Mesothelial cell of epicardium (in vitro differentiated cells): ENCODE data around the gene SLC35D3. TPM values are rescaled to one million over a fixed set of nuclear protein-coding genes. Genes with fewer than 3 reads are reported as not detected.
"Not testable (repeated sequence)": the region's sequence is repeated elsewhere in the genome, so short reads cannot be mapped to it uniquely, and the experiment has no call there.

Experiments used
- DNase-seq, 2 experiments: peaks; one replicate each; pipeline ENCODE4 v3.0.0; 2021; ENCODE audit warnings: low spot score in 2 of 2; ENCODE audit not compliant: unreplicated experiment in 2 of 2
- H3K27ac Mint-ChIP-seq: 2 replicates; pipeline ENCODE4 v1.8.0; 2021; ENCODE audit warnings: mixed read lengths
- H3K27me3 Mint-ChIP-seq: 2 replicates; pipeline ENCODE4 v1.8.0; 2021; ENCODE audit warnings: low read depth, mixed read lengths
- H3K36me3 Mint-ChIP-seq: 2 replicates; pipeline ENCODE4 v1.8.0; 2021; ENCODE audit warnings: mixed read lengths
- H3K4me1 Mint-ChIP-seq: 2 replicates; pipeline ENCODE4 v1.8.0; 2021; ENCODE audit warnings: mixed read lengths
- H3K4me3 Mint-ChIP-seq: 2 replicates; pipeline ENCODE4 v1.8.0; 2021; ENCODE audit warnings: mild to moderate bottlenecking, moderate library complexity, mixed read lengths
- H3K9me3 Mint-ChIP-seq: 2 replicates; pipeline ENCODE4 v1.8.0; 2021; ENCODE audit warnings: mixed read lengths
- CTCF ChIP-seq: fragments of 200-600 bp; sonication (generic); IDR thresholded peaks from one replicate; pipeline ENCODE4 v1.5.0; 2021; ENCODE audit warnings: antibody characterized with exemption; ENCODE audit not compliant: unreplicated experiment
- total RNA-seq: library from RNA; stranded (reverse); gene quantifications from 3 replicates; pipeline ENCODE4 v1.2.1, GENCODE V29; 2021

SLC35D3 gene
- total RNA-seq, 1 donor from 2014 or later = not detected

GRCh38 chr6:136947037-136947436 is 24.9 kb downstream of the SLC35D3 start:
- H3K27ac Mint-ChIP-seq = no peak overlapping the region
- no peak for TF ChIP-seq CTCF

GRCh38 chr6:136949957-136950356 is 27.9 kb downstream of the SLC35D3 start:
- not testable (repeated sequence) for H3K27me3 Mint-ChIP-seq, H3K4me1 Mint-ChIP-seq, H3K4me3 Mint-ChIP-seq, H3K36me3 Mint-ChIP-seq, DNase-seq, H3K9me3 Mint-ChIP-seq, H3K27ac Mint-ChIP-seq

More at GRCh38 chr6:136947037-136947436, 24.9 kb downstream of the SLC35D3 start:
- Mint-ChIP-seq H3K4me3 (no peak overlapping the region), H3K27me3 (peaks cover 7% of the 10 kb centered on the region), H3K9me3 (peaks cover 4% of the 10 kb centered on the region), H3K36me3 (no peaks in the 10 kb centered on the region), H3K4me1 (no peaks in the 10 kb centered on the region)
- DNase-seq = no peak

GRCh38 chr6:136950436-136951126 is 28.5 kb downstream of the SLC35D3 start:
- peaks cover 4% of the 10 kb centered on the region for H3K9me3 Mint-ChIP-seq
- DNase-seq = no peak
- H3K4me1 Mint-ChIP-seq = no peaks in the 10 kb centered on the region
- no peak overlapping the region for H3K27ac Mint-ChIP-seq
- TF ChIP-seq CTCF = no peak
- H3K4me3 Mint-ChIP-seq = no peak overlapping the region
- H3K27me3 Mint-ChIP-seq = no peaks in the 10 kb centered on the region
- no peaks in the 10 kb centered on the region for H3K36me3 Mint-ChIP-seq

GRCh38 chr6:136952714-136953260 is 30.7 kb downstream of the SLC35D3 start:
- DNase-seq = no peak
- Mint-ChIP-seq H3K27me3 (peaks cover 3% of the 10 kb centered on the region), H3K9me3 (peaks cover 4% of the 10 kb centered on the region), H3K27ac (no peak overlapping the region), H3K4me1 (peaks cover 6% of the 10 kb centered on the region), H3K4me3 (no peak overlapping the region), H3K36me3 (no peaks in the 10 kb centered on the region)
- TF ChIP-seq CTCF = no peak

GRCh38 chr6:136955123-136955522 is 33.0 kb downstream of the SLC35D3 start:
- Mint-ChIP-seq H3K4me1 (peaks cover 11% of the 10 kb centered on the region), H3K36me3 (no peaks in the 10 kb centered on the region), H3K4me3 (no peak overlapping the region), H3K27me3 (peaks cover 6% of the 10 kb centered on the region), H3K9me3 (no peaks in the 10 kb centered on the region), H3K27ac (no peak overlapping the region)
- no peak for TF ChIP-seq CTCF
- DNase-seq = no peak
